Lower lobe of right lung (tissue), 2 donors: Measurements from ENCODE around the gene ARL14EPL. TPM values are rescaled to one million over a fixed set of nuclear protein-coding genes. Genes with fewer than 3 reads are reported as not detected.

Experiments
- ATAC-seq, 2 donors: fragments of 200-7000 bp; cut with Tn5 transposase; one replicate each; pipeline ENCODE4 v1.9.1; 2020 to 2022; ENCODE audit warnings: mild to moderate bottlenecking in 2 of 2, moderate library complexity in 2 of 2
- DNase-seq: peaks from one replicate; pipeline ENCODE4 v3.0.0-alpha.2; 2020
- H3K27ac ChIP-seq: fragments of 200-600 bp; one replicate; pipeline ENCODE4 v1.8.0; 2022
- H3K27me3 ChIP-seq: fragments of 200-600 bp; one replicate; pipeline ENCODE4 v1.8.0; 2022; ENCODE audit warnings: low read depth
- H3K36me3 ChIP-seq: fragments of 200-600 bp; one replicate; pipeline ENCODE4 v1.8.0; 2022; ENCODE audit warnings: mild to moderate bottlenecking
- H3K4me1 ChIP-seq: fragments of 200-600 bp; one replicate; pipeline ENCODE4 v1.8.0; 2022
- H3K4me3 ChIP-seq: fragments of 200-600 bp; one replicate; pipeline ENCODE4 v1.8.0; 2022; ENCODE audit warnings: mild to moderate bottlenecking
- H3K9me3 ChIP-seq: fragments of 200-600 bp; one replicate; pipeline ENCODE4 v1.8.0; 2022
- intact Hi-C: fragments of 100-400 bp; cut with DNase I; formaldehyde crosslinking; loops from one replicate; pipeline ENCODE4 v1.11.0; 2022
- total RNA-seq: library from RNA; stranded (reverse); fragmentation: NEBNext Ultra II Directional; extraction: Animal tissue kit (Norgen Biotek cat#: 25700); gene quantifications from one replicate; pipeline ENCODE4 v1.2.1, GENCODE V29; 2021
- TF ChIP-seq, protein P1 (sequence below): fragments of 200-600 bp; IDR thresholded peaks from one replicate; pipeline ENCODE4 v1.8.0; 2022; ENCODE audit warnings: antibody characterized with exemption, mild to moderate bottlenecking
- donor health status: DM: no; HTN: yes; CAD: no; lungs with severe emphysema.

The ARL14EPL gene
- total RNA-seq, 1 donor from 2014 or later = not detected

DNA sequence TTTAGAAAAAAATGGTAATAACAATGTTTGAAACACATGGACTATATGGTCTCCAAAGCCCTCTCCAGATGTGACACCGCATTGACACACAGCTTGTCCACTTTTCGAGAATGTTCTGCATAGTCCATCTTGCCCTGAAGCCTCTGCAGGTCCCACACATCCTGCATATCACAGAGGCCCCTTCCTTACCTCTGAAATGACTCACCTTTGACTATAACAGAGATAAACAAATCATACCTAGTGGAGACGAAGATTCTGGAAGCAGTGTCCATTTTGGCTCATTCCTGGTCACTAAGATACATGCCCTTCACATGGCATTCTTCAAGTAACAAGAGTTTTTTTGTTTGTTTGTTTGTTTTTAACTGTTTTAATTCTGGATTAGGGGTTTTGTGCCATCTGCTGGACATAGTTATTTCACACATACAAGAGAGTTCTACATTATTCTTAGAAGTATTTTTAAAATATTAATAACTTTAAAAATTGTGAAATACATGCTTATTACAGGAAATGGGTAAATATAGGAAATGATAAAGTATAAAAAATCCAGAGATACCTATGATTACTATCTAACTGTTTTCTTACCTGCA is 5.1 kb downstream of the ARL14EPL start:
- no peak overlapping the region for H3K4me3 ChIP-seq
- TF ChIP-seq, protein P1, sequence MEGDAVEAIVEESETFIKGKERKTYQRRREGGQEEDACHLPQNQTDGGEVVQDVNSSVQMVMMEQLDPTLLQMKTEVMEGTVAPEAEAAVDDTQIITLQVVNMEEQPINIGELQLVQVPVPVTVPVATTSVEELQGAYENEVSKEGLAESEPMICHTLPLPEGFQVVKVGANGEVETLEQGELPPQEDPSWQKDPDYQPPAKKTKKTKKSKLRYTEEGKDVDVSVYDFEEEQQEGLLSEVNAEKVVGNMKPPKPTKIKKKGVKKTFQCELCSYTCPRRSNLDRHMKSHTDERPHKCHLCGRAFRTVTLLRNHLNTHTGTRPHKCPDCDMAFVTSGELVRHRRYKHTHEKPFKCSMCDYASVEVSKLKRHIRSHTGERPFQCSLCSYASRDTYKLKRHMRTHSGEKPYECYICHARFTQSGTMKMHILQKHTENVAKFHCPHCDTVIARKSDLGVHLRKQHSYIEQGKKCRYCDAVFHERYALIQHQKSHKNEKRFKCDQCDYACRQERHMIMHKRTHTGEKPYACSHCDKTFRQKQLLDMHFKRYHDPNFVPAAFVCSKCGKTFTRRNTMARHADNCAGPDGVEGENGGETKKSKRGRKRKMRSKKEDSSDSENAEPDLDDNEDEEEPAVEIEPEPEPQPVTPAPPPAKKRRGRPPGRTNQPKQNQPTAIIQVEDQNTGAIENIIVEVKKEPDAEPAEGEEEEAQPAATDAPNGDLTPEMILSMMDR = no peak
- no peak overlapping the region for H3K27ac ChIP-seq
- intact Hi-C loops = no loop called here
- no peak for DNase-seq
- no peaks in the 10 kb centered on the region for H3K4me1 ChIP-seq
- ATAC-seq = no peak
- H3K27me3 ChIP-seq = no peaks in the 10 kb centered on the region
- no peaks in the 10 kb centered on the region for H3K36me3 ChIP-seq
- no peaks in the 10 kb centered on the region for H3K9me3 ChIP-seq

DNA sequence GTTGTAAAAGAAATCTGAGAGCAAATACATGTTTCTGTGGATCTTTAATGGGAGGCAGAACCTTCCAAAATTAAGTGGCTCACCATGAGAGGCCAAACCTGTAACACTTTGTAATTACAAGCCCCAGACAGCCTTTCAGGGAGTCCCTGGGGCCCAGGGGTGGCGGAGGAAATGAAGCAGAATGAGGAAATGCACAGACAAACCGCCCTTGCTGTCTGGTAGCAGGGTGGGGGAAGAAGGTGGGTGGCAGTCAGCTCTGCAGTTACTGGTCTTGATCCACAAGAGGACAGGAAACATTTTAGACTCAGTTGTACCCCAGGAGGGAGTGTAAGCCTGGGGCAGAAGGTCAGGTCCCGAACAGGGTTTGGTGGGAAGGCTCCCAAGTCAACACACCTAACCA is 6.5 kb downstream of the ARL14EPL start:
- Histone ChIP-seq H3K36me3 (no peaks in the 10 kb centered on the region), H3K4me1 (no peaks in the 10 kb centered on the region), H3K4me3 (no peak overlapping the region), H3K9me3 (no peaks in the 10 kb centered on the region), H3K27me3 (no peaks in the 10 kb centered on the region), H3K27ac (no peak overlapping the region)
- DNase-seq = no peak
- intact Hi-C loops = no loop called here
- TF ChIP-seq, protein P1 = no peak
- no peak for ATAC-seq

- intact Hi-C loops = no loop called here
- no peak overlapping the region for H3K27ac ChIP-seq
- no peaks in the 10 kb centered on the region for H3K27me3 ChIP-seq
- DNase-seq (no peak), ATAC-seq (no peak)
- H3K4me3 ChIP-seq = no peak overlapping the region
- TF ChIP-seq, protein P1 = no peak
- H3K9me3 ChIP-seq = no peaks in the 10 kb centered on the region
- no peaks in the 10 kb centered on the region for H3K36me3 ChIP-seq
- no peaks in the 10 kb centered on the region for H3K4me1 ChIP-seq
These were observed 10.1 kb downstream of the ARL14EPL start for GRCh38 chr5:116042375-116042774.

GRCh38 chr5:116044073-116044472 is 11.8 kb downstream of the ARL14EPL start:
- Histone ChIP-seq H3K9me3 (no peaks in the 10 kb centered on the region), H3K27ac (no peak overlapping the region), H3K27me3 (no peaks in the 10 kb centered on the region), H3K4me3 (no peak overlapping the region), H3K4me1 (no peaks in the 10 kb centered on the region), H3K36me3 (no peaks in the 10 kb centered on the region)
- TF ChIP-seq, protein P1 = no peak
- intact Hi-C loops = no loop called here
- DNase-seq = no peak
- ATAC-seq = no peak

- TF ChIP-seq, protein P1 = no peak
- Histone ChIP-seq H3K9me3 (no peaks in the 10 kb centered on the region), H3K4me3 (no peak overlapping the region), H3K27me3 (no peaks in the 10 kb centered on the region), H3K4me1 (no peaks in the 10 kb centered on the region), H3K27ac (no peak overlapping the region), H3K36me3 (no peaks in the 10 kb centered on the region)
- intact Hi-C loops = no loop called here
- DNase-seq = no peak
- no peak for ATAC-seq
These were observed 13.5 kb downstream of the ARL14EPL start for GRCh38 chr5:116045821-116046220.
